ENCODE results near the gene LIM2.

Gene LIM2

DNA sequence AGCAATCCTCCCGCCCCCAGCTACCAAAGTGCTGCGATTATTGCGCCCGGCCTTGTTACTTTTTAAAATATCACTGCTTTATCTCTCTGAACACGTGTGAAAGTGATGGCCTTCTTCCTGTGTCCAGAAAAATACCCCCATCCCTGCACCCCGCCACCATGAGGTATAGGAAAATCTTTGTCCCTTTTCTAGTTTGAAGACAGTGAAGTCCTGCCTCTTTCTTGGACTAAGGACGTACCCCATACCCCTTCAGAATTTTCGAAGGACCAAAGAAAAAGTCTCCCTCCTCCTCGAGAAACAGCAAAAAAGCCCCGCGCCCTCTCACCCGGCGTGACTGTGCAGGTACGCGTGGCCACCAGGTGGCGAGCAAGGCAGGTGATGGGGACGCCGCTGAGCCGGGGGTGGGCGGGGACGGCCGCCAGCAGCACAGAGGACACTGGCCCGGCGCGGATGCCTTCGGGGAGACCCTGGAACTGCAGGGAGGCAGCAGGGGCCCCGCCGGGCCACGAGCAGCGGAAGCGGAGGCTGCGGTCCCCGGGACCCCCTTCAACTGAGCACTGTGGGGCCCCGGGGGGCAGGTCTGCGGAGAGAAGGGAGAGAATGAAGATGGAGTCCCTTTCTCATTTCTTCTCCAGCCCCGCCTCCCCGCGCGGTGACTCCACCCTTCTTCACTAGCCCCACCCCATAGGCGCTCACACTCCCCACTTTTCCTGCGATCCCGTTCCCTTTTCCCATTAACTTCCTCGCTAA lies 49.0 kb downstream of the LIM2 start:
- peak; percentile 51 for DNase-seq

DNA sequence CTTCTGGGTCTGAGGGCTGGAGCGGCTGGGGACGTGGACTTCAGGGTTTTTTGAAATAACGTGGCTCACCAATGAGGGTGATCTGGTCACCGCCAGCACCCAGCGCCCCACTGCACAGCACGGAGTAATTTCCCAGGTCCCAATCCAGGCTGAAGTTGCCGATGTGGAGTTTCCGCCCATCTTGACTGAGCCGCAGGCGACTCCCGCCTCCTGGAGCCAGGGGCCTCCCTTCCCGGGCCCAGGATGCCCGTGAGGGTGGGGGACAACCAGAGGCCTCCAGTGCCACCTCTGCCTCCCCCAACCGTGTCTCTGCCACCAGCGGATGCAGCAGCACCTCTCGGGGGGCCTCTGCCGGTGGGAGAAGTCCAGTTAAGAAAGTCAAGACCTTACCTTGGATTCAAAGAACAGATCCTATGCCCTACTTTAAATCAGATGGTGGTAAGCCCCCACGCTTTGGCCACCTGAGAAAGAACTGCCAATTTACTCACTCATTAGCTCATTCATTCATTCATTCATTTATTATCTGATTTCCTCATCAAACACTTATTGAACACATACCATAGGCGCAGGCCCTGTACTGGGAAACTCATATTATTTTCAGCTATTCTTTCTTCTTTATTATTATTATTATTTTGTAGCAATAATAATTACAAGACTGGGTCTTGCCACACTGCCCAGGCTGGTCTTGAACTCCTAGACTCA lies 49.8 kb downstream of the LIM2 start:
- no peak for DNase-seq

DNA sequence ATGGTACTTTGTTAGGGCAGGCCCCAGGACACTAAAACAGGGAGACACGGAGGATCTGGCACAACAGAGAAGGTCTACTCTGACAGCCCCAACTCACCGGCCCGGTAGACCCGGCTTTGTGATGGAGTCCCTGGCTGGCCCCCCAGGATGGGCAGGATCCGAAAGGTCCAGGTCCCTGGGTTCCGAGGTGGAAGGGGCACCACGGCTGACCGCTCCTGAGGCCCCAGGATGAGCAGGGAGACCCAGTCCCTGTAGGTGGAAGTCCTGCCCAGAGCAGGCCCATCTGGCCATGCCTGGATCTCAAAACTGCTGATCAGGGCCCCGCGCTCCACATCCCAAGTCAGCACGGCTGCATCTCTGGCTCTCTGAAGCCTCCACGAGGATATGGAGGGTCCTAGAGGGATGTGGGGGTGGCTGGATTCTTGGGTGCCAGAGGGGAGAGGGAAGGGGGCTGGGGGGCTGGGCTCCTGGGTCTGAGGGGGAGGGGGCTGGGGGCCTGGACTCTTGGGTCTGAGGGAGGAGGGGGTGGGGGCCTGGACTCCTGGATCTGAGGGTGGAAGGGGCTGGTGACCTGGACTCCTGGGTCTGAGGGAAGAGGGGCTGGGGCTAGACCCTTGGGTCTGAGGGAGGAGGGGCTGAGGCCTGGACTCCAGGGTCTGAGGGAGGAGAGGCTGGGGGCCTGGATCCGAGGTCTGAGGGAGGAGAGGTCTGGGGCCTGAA lies 50.5 kb downstream of the LIM2 start:
- no peak for DNase-seq

DNA sequence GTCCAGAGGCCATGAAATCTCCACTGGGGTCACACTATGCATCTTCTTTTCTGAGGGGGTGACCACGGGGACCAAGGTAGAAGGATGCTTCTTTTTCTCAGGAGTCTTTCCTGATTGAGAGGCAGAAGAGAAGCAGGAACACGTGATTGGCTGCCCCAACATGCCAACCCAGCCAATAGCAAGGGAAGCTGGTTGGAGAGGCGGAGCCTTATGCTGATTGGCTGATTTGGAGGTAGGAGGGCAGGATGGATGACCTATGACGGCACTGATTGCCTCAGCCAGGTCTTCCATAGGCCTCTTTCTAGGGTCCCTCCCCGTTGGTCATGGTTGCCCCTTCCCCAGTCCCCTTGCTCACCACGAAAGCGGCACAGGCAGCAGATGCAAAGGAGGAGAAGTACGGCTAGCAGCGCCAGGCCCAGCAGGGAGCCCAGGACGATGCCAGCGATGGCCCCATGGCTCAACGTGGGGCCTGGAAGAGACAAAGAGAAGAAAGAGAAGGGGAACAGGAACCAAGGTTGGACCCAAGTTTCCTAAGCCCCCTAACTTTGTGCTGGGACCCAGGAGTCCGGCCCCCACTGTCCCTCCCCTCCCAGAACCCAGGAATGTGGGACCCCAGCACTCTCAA lies 53.8 kb downstream of the LIM2 start:
- no peak for DNase-seq

DNA sequence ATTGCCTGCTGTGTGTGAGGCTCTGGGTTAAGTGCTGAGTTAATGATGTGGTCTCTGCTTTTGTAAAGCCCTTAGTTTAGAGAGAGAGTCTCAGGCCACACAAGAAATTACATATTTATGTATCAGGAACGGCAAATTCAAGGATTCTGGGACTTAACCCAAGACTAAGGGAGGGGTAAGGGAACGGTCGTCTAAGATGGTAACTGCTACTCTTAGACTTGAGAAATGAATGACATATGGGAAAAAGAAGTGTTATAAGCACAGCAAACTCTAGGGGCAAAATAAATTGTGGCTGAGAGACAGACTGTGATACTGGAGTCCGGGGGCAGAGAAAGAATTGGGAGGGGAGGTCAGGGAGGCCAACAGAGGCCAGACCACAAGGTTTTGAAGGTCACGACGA lies 56.1 kb downstream of the LIM2 start:
- no peak for DNase-seq

DNA sequence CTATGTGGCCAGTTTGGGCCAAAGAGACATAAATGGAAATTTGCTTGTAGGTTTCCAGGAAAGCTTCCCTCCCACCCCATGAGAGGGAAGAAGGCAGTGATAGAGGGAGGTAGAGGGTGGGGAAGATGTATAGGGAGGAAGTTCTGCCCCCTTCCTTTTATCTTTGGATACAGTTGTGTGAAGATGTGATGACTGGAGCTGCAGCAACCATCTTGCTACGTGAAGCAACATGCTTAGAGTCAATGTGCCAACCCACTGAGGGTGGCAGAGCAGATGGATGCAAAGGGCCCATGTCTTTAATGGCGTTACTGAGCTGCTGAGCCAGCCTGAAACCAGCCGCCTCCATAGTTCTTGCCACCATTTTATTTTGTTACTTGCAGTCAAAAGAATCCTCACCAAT lies 56.6 kb downstream of the LIM2 start:
- DNase-seq: no peak

DNA sequence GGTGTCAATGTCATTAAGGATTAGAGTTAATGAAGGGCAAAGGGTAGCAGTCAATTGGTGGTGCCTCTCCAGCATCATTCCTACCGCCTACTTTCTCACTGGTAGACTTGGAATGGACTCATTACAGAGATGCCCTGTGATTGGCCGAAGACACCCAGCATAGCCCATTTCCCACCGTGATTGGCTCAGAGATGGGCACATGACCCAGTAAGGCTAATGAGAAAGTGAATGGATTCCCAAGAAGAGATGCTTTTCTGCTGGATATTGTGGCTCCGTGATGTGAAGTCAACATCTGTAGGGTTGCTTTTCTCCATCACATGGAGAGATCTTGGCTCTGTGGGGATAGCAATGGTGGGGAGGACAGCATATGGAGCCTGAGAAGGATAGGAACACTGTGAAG lies 57.4 kb downstream of the LIM2 start:
- DNase-seq: no peak

All from amniotic stem cell (primary cell).